ENCODE results near the gene ING2.
"Not testable (repeated sequence)": the region's sequence is repeated elsewhere in the genome, so short reads cannot be mapped to it uniquely, and the experiment has no call there.

Gene ING2, protein sequence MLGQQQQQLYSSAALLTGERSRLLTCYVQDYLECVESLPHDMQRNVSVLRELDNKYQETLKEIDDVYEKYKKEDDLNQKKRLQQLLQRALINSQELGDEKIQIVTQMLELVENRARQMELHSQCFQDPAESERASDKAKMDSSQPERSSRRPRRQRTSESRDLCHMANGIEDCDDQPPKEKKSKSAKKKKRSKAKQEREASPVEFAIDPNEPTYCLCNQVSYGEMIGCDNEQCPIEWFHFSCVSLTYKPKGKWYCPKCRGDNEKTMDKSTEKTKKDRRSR

DNA sequence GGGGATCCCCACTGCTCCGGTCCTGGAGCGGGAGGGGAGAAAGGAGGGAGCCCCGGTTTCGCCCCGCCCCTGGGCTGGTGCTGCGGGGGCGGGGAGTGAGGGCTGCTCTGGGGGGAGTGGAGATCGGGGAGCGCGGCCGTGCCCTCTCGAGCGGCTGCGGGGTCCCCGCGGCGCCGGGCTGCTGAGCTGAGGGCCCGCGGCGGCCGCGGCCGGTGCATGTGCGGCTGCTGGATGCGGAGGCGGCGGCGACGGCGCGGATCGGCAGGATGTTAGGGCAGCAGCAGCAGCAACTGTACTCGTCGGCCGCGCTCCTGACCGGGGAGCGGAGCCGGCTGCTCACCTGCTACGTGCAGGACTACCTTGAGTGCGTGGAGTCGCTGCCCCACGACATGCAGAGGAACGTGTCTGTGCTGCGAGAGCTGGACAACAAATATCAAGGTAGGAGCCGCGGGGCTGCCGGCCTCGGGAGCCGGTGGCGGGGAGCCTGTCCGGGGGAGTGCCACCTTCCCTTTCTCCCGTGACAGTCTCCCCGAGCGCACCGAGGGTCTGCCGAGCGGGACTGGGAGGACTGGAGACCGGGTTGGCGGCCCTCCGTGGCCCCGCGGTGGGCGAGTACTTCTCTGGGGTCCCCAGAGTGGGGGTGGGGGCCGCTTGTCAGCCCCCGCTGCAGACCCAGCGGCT lies at the start of gene ING2:
TSS of gene ING2 (plus strand) at position 129 of the 681 bp plus-strand sequence. CDS start at position 267, 138 bp downstream.
- no peak for DNase-seq (ENCODE audit: low spot score)
- no peaks in the 10 kb centered on the region for H3K9me3 Mint-ChIP-seq
- peaks cover 2% of the 10 kb centered on the region for H3K36me3 Mint-ChIP-seq (ENCODE audit: low read depth)
- H3K27me3 Mint-ChIP-seq (ENCODE audit: low read depth), result no peaks in the 10 kb centered on the region
- peaks cover 14% of the 10 kb centered on the region for H3K4me1 Mint-ChIP-seq (ENCODE audit: low read depth)
- H3K27ac Mint-ChIP-seq, result peak within 1 kb of the TSS; percentile 97
- peak within 1 kb of the TSS; percentile 92 for H3K4me3 Mint-ChIP-seq

DNA sequence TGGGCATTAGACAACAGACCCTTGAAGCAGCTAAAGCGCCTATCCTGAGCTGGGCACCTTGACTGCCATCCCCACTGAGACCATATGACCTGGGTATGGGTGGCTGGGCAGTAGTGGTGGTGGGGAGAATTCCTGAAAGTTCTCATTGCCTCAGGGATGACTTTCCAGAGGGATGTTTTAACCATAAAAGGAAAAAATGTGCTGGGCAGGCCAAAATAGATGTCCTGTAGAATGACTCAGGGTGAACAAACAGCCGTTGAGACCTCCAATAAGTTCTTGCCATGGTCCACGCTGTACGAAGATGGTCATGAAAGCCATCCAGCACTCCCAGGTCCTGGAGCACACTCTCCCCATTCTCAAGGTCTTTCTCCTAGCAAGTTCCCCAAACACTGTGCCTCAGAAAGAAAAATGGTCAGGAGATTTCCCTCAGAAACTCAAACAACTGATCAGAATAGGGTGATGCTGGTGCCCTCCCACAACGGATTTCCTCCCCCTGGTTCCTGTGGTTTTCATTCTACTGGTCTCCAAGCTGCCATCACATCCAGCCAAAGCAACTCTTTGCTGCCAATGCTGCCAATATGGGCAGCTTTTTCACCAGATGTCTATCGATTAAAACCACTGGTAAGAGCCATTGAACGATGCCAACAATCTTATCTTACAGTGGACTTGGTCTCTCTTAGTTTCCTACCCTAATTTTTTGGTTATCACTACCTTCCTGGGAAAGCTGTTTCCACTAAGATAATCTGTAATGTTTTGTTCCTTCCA lies 49.2 kb upstream of the ING2 start:
- peak overlapping the region; percentile 49 for H3K4me3 Mint-ChIP-seq
- H3K27ac Mint-ChIP-seq, result peak overlapping the region; percentile 74
- H3K27me3 Mint-ChIP-seq (ENCODE audit: low read depth), result no peaks in the 10 kb centered on the region
- no peaks in the 10 kb centered on the region for H3K9me3 Mint-ChIP-seq
- H3K36me3 Mint-ChIP-seq (ENCODE audit: low read depth), result peaks cover 31% of the 10 kb centered on the region
- no peak for DNase-seq (ENCODE audit: low spot score)
- H3K4me1 Mint-ChIP-seq (ENCODE audit: low read depth), result peaks cover 20% of the 10 kb centered on the region

DNA sequence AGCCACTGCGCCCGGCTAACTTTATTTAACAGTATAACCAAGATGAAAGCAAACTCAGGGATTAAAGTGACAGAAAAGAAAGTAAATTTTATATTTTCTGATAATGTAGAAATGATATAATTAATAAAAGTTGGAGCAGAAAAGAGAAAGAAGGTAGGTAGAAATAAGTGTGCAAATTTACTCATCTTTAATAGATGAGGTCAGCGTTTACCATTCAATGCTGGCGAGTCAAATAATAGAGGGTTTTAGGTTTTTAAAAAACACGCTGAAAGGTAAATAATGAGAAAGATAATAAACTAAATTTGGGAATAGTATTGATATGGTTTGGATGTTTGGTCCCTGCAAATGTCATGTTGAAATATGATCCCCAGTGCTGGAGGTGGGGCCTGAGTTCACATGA lies 46.9 kb upstream of the ING2 start:
- Mint-ChIP-seq H3K4me3 (no peak overlapping the region), H3K27me3 (ENCODE audit: low read depth) (no peaks in the 10 kb centered on the region), H3K4me1 (ENCODE audit: low read depth) (peaks cover 17% of the 10 kb centered on the region), H3K27ac (no peak overlapping the region), H3K9me3 (no peaks in the 10 kb centered on the region), H3K36me3 (ENCODE audit: low read depth) (peaks cover 17% of the 10 kb centered on the region)
- no peak for DNase-seq (ENCODE audit: low spot score)

DNA sequence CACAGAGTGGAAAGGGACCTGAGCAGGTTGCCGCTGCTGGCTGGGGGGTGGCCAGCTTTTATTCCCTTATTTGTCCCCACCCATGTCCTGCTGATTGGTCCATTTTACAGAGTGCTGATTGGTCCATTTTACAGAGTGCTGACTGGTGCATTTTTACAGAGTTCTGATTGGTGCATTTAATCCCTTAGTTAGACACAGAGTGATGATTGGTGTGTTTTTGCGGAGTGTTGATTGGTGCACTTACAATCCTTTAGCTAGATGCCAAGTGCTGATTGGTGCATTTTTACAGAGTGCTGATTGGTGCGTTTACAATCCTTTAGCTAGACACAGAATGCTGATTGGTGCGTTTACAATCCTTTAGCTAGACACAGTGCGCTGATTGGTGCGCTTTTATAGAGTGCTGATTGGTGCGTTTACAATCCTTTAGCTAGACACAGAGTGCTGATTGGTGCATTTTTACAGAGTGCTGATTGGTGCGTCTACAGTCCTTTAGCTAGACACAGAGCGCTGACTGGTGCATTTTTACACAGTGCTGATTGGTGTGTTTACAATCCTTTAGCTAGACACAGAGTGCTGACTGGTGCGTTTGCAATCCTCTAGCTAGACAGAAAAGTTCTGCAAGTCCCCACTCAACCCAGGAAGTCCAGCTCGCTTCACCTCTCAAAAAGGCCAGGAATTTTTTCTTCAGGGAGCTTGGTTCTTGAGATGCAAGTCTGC lies 40.8 kb upstream of the ING2 start:
- not testable (repeated sequence) for H3K27ac Mint-ChIP-seq; H3K9me3 Mint-ChIP-seq; H3K27me3 Mint-ChIP-seq (ENCODE audit: low read depth); H3K36me3 Mint-ChIP-seq (ENCODE audit: low read depth); H3K4me3 Mint-ChIP-seq; DNase-seq (ENCODE audit: low spot score); H3K4me1 Mint-ChIP-seq (ENCODE audit: low read depth)

DNA sequence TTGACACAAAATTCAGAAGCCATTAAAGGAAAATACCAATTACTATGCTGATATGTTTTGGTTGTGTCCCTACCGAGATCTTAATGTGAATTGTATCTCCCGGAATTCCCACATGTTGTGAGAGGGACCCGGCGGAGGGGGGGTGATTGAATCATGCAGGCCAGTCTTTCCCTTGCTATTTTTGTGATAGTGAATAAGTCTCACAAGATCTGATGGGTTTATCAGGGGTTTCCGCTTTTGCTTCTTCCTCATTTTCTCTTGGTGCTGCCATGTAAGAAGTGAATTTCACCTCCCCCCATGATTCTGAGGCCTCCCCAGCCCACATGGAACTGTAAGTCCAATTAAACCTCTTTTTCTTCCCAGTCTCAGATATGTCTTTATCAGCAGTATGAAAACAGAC lies 39.0 kb upstream of the ING2 start:
- not testable (repeated sequence) for DNase-seq (ENCODE audit: low spot score); H3K27ac Mint-ChIP-seq; H3K9me3 Mint-ChIP-seq; H3K4me1 Mint-ChIP-seq (ENCODE audit: low read depth); H3K36me3 Mint-ChIP-seq (ENCODE audit: low read depth); H3K27me3 Mint-ChIP-seq (ENCODE audit: low read depth); H3K4me3 Mint-ChIP-seq

DNA sequence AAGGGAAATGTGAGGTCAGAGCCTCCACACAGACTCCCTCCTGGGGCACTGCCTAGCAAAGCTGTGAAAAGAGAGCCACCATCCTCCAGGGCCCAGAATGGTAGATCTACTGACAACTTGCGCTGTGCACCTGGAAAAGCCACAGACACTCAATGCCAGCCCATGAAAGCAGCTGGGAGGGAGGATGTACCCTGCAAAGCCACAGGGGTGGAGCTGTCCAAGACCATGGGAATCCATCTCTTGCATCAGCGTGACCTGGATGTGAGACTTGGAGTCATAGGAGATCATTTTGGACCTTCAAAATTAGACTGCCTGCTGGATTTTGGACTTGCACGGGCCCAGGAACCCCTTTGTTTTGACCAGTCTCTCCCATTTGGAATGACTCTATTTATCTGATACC lies 37.6 kb upstream of the ING2 start:
- Mint-ChIP-seq H3K27ac (no peak overlapping the region), H3K9me3 (no peaks in the 10 kb centered on the region), H3K27me3 (ENCODE audit: low read depth) (peaks cover 6% of the 10 kb centered on the region), H3K4me3 (no peak overlapping the region), H3K36me3 (ENCODE audit: low read depth) (no peaks in the 10 kb centered on the region), H3K4me1 (ENCODE audit: low read depth) (peaks cover under 1% of the 10 kb centered on the region)
- no peak for DNase-seq (ENCODE audit: low spot score)

DNA sequence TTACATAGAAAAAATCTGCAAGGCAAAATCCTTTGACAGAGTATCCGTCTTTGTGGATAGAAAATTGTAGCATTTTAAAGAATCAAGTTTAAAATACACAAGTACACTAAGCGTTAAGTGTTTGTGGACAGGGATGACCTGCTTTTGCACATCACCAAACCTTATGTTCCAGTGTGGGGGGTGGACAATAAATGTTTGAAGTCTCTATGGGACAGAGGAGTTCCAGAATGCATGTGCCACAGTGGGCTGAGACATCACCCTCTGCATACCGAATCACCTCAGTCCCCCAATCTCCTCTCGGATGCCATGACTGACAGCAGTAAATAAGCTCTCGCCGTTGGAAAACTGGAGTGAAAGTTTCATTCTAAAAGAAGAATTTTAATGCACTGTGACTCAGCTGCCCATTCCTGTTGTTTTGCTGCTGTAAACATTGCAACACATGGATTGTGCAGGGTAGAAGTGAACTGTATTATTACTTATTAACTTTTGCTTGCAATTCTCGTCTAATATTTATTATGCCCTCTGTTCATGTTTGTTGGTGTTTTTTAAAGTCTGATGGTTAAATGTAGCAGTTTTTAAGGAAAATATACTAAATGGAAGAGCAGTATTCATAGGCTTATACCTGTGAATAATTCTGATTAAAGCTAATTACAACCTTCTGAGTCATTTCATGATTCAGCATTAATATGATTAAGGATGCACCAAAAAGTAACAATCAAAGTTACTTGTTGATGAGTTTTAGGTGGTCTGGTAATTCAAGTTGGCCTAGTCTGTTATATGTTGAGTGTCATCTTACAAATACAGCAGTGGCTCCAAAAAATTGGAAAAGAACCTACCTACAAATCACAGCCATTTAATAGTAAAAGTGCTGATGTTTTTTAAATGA lies 36.4 kb upstream of the ING2 start:
- Mint-ChIP-seq H3K27me3 (ENCODE audit: low read depth) (peaks cover 6% of the 10 kb centered on the region), H3K27ac (no peak overlapping the region), H3K36me3 (ENCODE audit: low read depth) (no peaks in the 10 kb centered on the region), H3K9me3 (no peaks in the 10 kb centered on the region), H3K4me1 (ENCODE audit: low read depth) (peaks cover 4% of the 10 kb centered on the region), H3K4me3 (no peak overlapping the region)
- no peak for DNase-seq (ENCODE audit: low spot score)

DNA sequence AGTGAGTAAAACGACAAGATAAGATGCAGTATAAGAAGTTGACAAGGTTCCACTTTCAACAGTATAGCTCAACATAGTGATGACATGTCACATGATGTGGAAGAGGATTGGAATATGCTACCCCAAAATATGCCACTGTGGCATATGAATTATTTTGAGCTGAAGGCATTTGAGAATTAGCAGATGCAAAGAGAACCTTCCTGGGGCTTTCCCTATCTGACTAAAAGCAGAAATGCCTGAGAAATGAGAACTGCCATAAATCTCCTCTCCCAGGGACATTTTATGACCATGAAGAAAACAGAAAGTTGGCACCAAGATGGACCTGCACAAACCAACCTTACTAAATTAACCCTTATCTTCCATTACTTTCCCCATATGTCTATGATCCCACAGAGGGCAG lies 35.6 kb upstream of the ING2 start:
- Mint-ChIP-seq H3K27me3 (ENCODE audit: low read depth) (peaks cover 6% of the 10 kb centered on the region), H3K36me3 (ENCODE audit: low read depth) (no peaks in the 10 kb centered on the region), H3K9me3 (no peaks in the 10 kb centered on the region), H3K4me3 (no peak overlapping the region), H3K4me1 (ENCODE audit: low read depth) (peaks cover 4% of the 10 kb centered on the region), H3K27ac (no peak overlapping the region)
- no peak for DNase-seq (ENCODE audit: low spot score)

DNA sequence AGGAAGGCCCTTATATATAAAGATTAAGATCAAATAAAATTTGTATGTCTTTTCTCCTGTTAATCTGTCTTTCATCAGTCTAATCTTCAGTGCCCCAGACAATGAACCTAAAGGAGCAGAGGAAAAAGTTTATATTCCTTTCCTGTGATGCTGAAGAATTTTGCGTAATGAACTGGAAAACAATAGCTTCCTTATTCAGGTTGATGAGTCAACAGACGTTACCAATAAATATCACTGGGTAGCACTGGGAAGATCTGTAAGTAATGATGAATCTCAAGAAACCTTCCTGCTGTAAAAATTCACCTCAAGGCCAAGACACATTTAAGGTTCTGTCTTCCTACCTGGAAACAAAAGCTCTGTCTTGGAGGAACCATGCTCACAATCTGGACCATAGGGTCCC lies 34.9 kb upstream of the ING2 start:
- H3K27ac Mint-ChIP-seq, result no peak overlapping the region
- peaks cover 4% of the 10 kb centered on the region for H3K4me1 Mint-ChIP-seq (ENCODE audit: low read depth)
- H3K27me3 Mint-ChIP-seq (ENCODE audit: low read depth), result peaks cover 6% of the 10 kb centered on the region
- H3K36me3 Mint-ChIP-seq (ENCODE audit: low read depth), result no peaks in the 10 kb centered on the region
- H3K9me3 Mint-ChIP-seq, result no peaks in the 10 kb centered on the region
- H3K4me3 Mint-ChIP-seq, result no peak overlapping the region
- DNase-seq (ENCODE audit: low spot score), result no peak

DNA sequence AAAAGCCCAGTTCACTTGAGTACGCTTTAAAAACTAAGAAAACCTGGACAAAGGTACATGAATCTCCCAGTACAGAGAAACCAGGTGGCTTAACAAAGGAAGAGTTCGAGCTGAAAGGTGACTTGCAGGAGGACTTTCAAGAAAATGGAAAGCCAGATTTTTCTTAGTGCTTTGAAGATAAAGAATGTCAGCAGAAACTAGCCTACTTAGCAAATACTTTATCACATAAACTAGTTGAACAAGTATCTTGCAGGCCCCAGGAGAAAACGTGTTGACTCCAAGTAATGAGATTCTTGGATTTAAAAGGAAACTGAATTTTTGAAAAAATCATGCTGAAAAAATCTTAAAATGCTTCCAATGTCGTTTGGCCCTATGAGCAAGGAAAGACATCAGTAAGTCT lies 34.0 kb upstream of the ING2 start:
- peaks cover 6% of the 10 kb centered on the region for H3K27me3 Mint-ChIP-seq (ENCODE audit: low read depth)

DNA sequence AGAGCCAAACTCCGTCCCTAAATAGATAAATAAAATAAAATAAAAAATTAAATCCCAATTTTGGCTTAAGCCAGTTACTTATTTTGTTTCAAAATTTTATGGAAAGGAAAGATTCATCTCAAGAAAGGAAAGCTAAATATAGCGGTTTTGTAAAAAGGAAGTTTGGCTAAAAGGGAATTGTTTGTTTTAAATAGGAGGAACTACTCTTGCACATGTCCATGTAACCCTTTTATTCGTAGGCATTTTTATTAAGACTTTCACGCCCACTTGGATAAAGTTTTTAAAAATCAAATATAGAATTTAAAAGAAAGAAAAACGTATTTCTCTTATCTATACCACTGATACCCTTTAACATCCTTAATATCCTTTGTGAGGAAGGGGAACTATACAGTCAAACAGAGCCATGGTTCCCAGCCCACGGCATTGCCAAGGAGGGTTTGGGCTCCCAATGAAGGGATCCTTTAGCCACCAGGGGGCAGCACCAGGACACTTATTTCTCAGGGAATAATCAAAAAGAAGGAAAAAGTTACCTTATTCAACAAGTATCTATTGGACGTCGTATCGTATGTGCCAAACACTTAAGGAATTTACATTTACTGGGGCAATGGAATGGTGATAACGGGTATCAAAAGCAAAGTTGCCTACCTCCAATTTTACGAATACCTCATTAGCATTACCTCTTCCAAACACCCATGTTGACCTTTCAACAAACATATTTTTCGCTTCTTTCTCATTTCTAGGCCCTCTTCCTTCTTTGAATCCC lies 32.7 kb upstream of the ING2 start:
- H3K4me3 Mint-ChIP-seq, result no peak overlapping the region
- no peak overlapping the region for H3K27ac Mint-ChIP-seq
- H3K9me3 Mint-ChIP-seq, result no peaks in the 10 kb centered on the region
- no peaks in the 10 kb centered on the region for H3K36me3 Mint-ChIP-seq (ENCODE audit: low read depth)
- peak; percentile 58 for DNase-seq (ENCODE audit: low spot score)
- peaks cover 4% of the 10 kb centered on the region for H3K4me1 Mint-ChIP-seq (ENCODE audit: low read depth)
- H3K27me3 Mint-ChIP-seq (ENCODE audit: low read depth), result no peaks in the 10 kb centered on the region

More for the DNA sequence above, 34.0 kb upstream of the ING2 start:
- H3K36me3 Mint-ChIP-seq (ENCODE audit: low read depth), result no peaks in the 10 kb centered on the region
- H3K27ac Mint-ChIP-seq, result no peak overlapping the region
- no peak for DNase-seq (ENCODE audit: low spot score)
- H3K9me3 Mint-ChIP-seq, result no peaks in the 10 kb centered on the region
- H3K4me1 Mint-ChIP-seq (ENCODE audit: low read depth), result peaks cover 4% of the 10 kb centered on the region
- no peak overlapping the region for H3K4me3 Mint-ChIP-seq

DNA sequence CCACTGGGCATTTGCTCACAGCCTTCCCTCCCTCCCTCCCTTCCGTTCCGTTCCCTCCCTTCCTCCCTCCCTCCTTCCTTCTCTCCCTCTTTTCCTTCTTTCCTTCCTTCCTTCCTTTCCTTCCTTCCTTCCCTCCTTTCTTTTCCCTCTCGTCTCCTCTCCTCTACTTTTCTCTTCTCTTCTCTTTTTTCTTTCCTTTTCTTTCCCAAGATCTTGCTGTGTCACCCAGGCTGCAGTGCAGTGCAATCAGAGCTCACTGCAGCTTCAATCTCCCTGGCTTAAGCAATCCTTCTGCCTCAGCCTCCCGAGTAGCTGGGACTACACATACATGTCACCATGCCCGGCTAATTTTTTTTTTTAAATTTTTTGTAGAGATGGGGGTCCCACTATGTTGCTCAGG lies 26.7 kb upstream of the ING2 start:
- no peaks in the 10 kb centered on the region for H3K9me3 Mint-ChIP-seq
- H3K27me3 Mint-ChIP-seq (ENCODE audit: low read depth), result peaks cover 2% of the 10 kb centered on the region
- H3K27ac Mint-ChIP-seq, result no peak overlapping the region
- DNase-seq (ENCODE audit: low spot score), result no peak
- no peaks in the 10 kb centered on the region for H3K36me3 Mint-ChIP-seq (ENCODE audit: low read depth)
- H3K4me1 Mint-ChIP-seq (ENCODE audit: low read depth), result no peaks in the 10 kb centered on the region
- no peak overlapping the region for H3K4me3 Mint-ChIP-seq

Measured in T-helper 2 cell treated with Interferon-gamma antibody and Interleukin-4, amounts not matched to agents 5 μg/mL and 100 μg/mL, for 36 hours (primary cell).